ENCODE measurements around the gene PPP1R14B.

The PPP1R14B gene

GRCh38 chr11:64246871-64247728 lies at the start of gene PPP1R14B:
Gene PPP1R14B, minus strand, starts transcription at chr11:64246943. Its CDS starts 270 bp downstream, at chr11:64246673.
- in situ Hi-C loops (cut with MboI; ENCODE audit: low sequenced_read_pairs): no loop called here

- in situ Hi-C loops (cut with MboI; ENCODE audit: low sequenced_read_pairs): no loop called here
These were observed 49.5 kb upstream of the PPP1R14B start for GRCh38 chr11:64296236-64296635.

- in situ Hi-C loops (cut with MboI; ENCODE audit: low sequenced_read_pairs): no loop called here
These were observed 49.0 kb upstream of the PPP1R14B start for GRCh38 chr11:64295760-64296159.

- in situ Hi-C loops (cut with MboI; ENCODE audit: low sequenced_read_pairs): no loop called here
These were observed 48.0 kb upstream of the PPP1R14B start for GRCh38 chr11:64294774-64295173.

GRCh38 chr11:64292460-64293254 lies 45.9 kb upstream of the PPP1R14B start:
- in situ Hi-C loops (cut with MboI; ENCODE audit: low sequenced_read_pairs): no loop called here

GRCh38 chr11:64291752-64292459 lies 45.2 kb upstream of the PPP1R14B start:
- in situ Hi-C loops (cut with MboI; ENCODE audit: low sequenced_read_pairs): no loop called here

- in situ Hi-C loops (cut with MboI; ENCODE audit: low sequenced_read_pairs): no loop called here
These were observed 44.6 kb upstream of the PPP1R14B start, which contains the start of gene KCNK4 for GRCh38 chr11:64291262-64291751. Gene KCNK4, plus strand, starts transcription at chr11:64291302. Its CDS starts 1,717 bp downstream, at chr11:64293019.

- in situ Hi-C loops (cut with MboI; ENCODE audit: low sequenced_read_pairs): no loop called here
These were observed 43.9 kb upstream of the PPP1R14B start for GRCh38 chr11:64290352-64291261.

GRCh38 chr11:64289002-64289564 lies 42.3 kb upstream of the PPP1R14B start:
- in situ Hi-C loops (cut with MboI; ENCODE audit: low sequenced_read_pairs): no loop called here

- in situ Hi-C loops (cut with MboI; ENCODE audit: low sequenced_read_pairs): no loop called here
These were observed 41.6 kb upstream of the PPP1R14B start for GRCh38 chr11:64288353-64288750.

GRCh38 chr11:64287676-64288352 lies 41.1 kb upstream of the PPP1R14B start:
- in situ Hi-C loops (cut with MboI; ENCODE audit: low sequenced_read_pairs): no loop called here

GRCh38 chr11:64286801-64287159 lies 40.0 kb upstream of the PPP1R14B start:
- in situ Hi-C loops (cut with MboI; ENCODE audit: low sequenced_read_pairs): no loop called here

- in situ Hi-C loops (cut with MboI; ENCODE audit: low sequenced_read_pairs): no loop called here
These were observed 39.4 kb upstream of the PPP1R14B start for GRCh38 chr11:64285885-64286800.

GRCh38 chr11:64284962-64285884 lies 38.5 kb upstream of the PPP1R14B start, which contains the start of gene GPR137:
Gene GPR137, plus strand, starts transcription at chr11:64285848. Its CDS starts 677 bp downstream, at chr11:64286525.
- in situ Hi-C loops (cut with MboI; ENCODE audit: low sequenced_read_pairs): no loop called here

- in situ Hi-C loops (cut with MboI; ENCODE audit: low sequenced_read_pairs): no loop called here
These were observed 37.6 kb upstream of the PPP1R14B start, which contains the start of gene BAD for GRCh38 chr11:64284048-64284961. Gene BAD, minus strand, starts transcription at chr11:64284665. Its CDS starts 297 bp downstream, at chr11:64284368.

- in situ Hi-C loops (cut with MboI; ENCODE audit: low sequenced_read_pairs): no loop called here
These were observed 36.3 kb upstream of the PPP1R14B start for GRCh38 chr11:64283092-64283491.
